ENCODE data around the gene MIS18BP1.

Gene MIS18BP1

GRCh38 chr14:45212231-45212630 is 40.8 kb downstream of the MIS18BP1 start:
- Histone ChIP-seq H3K36me3 (ENCODE audit: insufficient read depth) (no peaks in the 10 kb centered on the region), H3K4me1 (ENCODE audit: low read depth, poor library complexity, severe bottlenecking) (no peaks in the 10 kb centered on the region)

GRCh38 chr14:45211295-45211694 is 41.7 kb downstream of the MIS18BP1 start:
- H3K4me2 ChIP-seq: no peak overlapping the region
- no peak overlapping the region for H3K9ac ChIP-seq
- no peaks in the 10 kb centered on the region for H4K20me1 ChIP-seq (ENCODE audit: insufficient read depth)
- TF ChIP-seq CTCF (conservative IDR thresholded peaks at IDR 0.05; ENCODE audit: low read depth, low read length): no peak
- H2AFZ ChIP-seq (ENCODE audit: low read depth): no peak overlapping the region
- no peaks in the 10 kb centered on the region for H3K79me2 ChIP-seq (ENCODE audit: insufficient read depth, low read depth)
- H3K4me1 ChIP-seq (ENCODE audit: low read depth, poor library complexity, severe bottlenecking): no peaks in the 10 kb centered on the region
- no peak overlapping the region for H3K4me3 ChIP-seq (IDR thresholded peaks at IDR 0.05; ENCODE audit: insufficient read depth, low read depth, low read length)
- no peaks in the 10 kb centered on the region for H3K36me3 ChIP-seq (ENCODE audit: insufficient read depth)
- no peaks in the 10 kb centered on the region for H3K27me3 ChIP-seq (ENCODE audit: insufficient read depth, low read depth)
- no peak overlapping the region for H3K27ac ChIP-seq

More at GRCh38 chr14:45212231-45212630, 40.8 kb downstream of the MIS18BP1 start:
- Histone ChIP-seq H4K20me1 (ENCODE audit: insufficient read depth) (no peaks in the 10 kb centered on the region), H3K79me2 (ENCODE audit: insufficient read depth, low read depth) (no peaks in the 10 kb centered on the region), H3K27ac (no peak overlapping the region), H3K4me3 (IDR thresholded peaks at IDR 0.05; ENCODE audit: insufficient read depth, low read depth, low read length) (no peak overlapping the region), H3K4me2 (no peak overlapping the region), H3K9ac (no peak overlapping the region), H3K27me3 (ENCODE audit: insufficient read depth, low read depth) (no peaks in the 10 kb centered on the region), H2AFZ (ENCODE audit: low read depth) (no peak overlapping the region)
- TF ChIP-seq CTCF (conservative IDR thresholded peaks at IDR 0.05; ENCODE audit: low read depth, low read length): no peak

- H3K4me1 ChIP-seq (ENCODE audit: low read depth, poor library complexity, severe bottlenecking): peaks cover 8% of the 10 kb centered on the region
- no peaks in the 10 kb centered on the region for H3K27me3 ChIP-seq (ENCODE audit: insufficient read depth, low read depth)
- H3K27ac ChIP-seq: no peak overlapping the region
- H3K36me3 ChIP-seq (ENCODE audit: insufficient read depth): no peaks in the 10 kb centered on the region
- no peak overlapping the region for H3K4me2 ChIP-seq
- H2AFZ ChIP-seq (ENCODE audit: low read depth): no peak overlapping the region
- no peaks in the 10 kb centered on the region for H3K79me2 ChIP-seq (ENCODE audit: insufficient read depth, low read depth)
- H4K20me1 ChIP-seq (ENCODE audit: insufficient read depth): no peaks in the 10 kb centered on the region
- TF ChIP-seq CTCF (conservative IDR thresholded peaks at IDR 0.05; ENCODE audit: low read depth, low read length): no peak
- H3K9ac ChIP-seq: no peak overlapping the region
- no peak overlapping the region for H3K4me3 ChIP-seq (IDR thresholded peaks at IDR 0.05; ENCODE audit: insufficient read depth, low read depth, low read length)
Measured at GRCh38 chr14:45210159-45210558, 42.8 kb downstream of the MIS18BP1 start.

- H3K79me2 ChIP-seq (ENCODE audit: insufficient read depth, low read depth): no peaks in the 10 kb centered on the region
- no peaks in the 10 kb centered on the region for H3K27me3 ChIP-seq (ENCODE audit: insufficient read depth, low read depth)
- peak overlapping the region; percentile 52; the same call in 1 of the 2 replicates for H3K4me2 ChIP-seq
- H3K4me1 ChIP-seq (ENCODE audit: low read depth, poor library complexity, severe bottlenecking): peaks cover 53% of the 10 kb centered on the region
- H3K9ac ChIP-seq: no peak overlapping the region
- H3K4me3 ChIP-seq (IDR thresholded peaks at IDR 0.05; ENCODE audit: insufficient read depth, low read depth, low read length): no peak overlapping the region
- no peak for TF ChIP-seq CTCF (conservative IDR thresholded peaks at IDR 0.05; ENCODE audit: low read depth, low read length)
- H3K27ac ChIP-seq: peak overlapping the region; percentile 15; the same call in 1 of the 2 replicates
- no peaks in the 10 kb centered on the region for H3K36me3 ChIP-seq (ENCODE audit: insufficient read depth)
- H4K20me1 ChIP-seq (ENCODE audit: insufficient read depth): no peaks in the 10 kb centered on the region
- H2AFZ ChIP-seq (ENCODE audit: low read depth): no peak overlapping the region
Measured at GRCh38 chr14:45204241-45204640, 48.8 kb downstream of the MIS18BP1 start.
